HepG2 (cell line): Measurements from ENCODE around the gene LINC00237. TPM values are rescaled to one million over a fixed set of nuclear protein-coding genes. Genes with fewer than 3 reads are reported as not detected.

ENCODE experiments used
- ATRX ChIP-seq: sonication (generic); formaldehyde crosslinking; IDR thresholded peaks from 2 replicates; pipeline ENCODE4 v1.4.0; 2020; ENCODE audit warnings: missing genetic modification reagents, borderline replicate concordance
- EEA1 ChIP-seq: sonication (generic); formaldehyde crosslinking; IDR thresholded peaks from 2 replicates; pipeline ENCODE4 v1.5.1; 2020; ENCODE audit warnings: mild to moderate bottlenecking, missing genetic modification reagents, borderline replicate concordance
- ERF ChIP-seq: IDR thresholded peaks from 2 replicates; pipeline ENCODE4 v1.6.1; 2018; ENCODE audit warnings: missing biosample characterization, missing genetic modification reagents
- GATAD1 ChIP-seq: IDR thresholded peaks from 2 replicates; pipeline ENCODE4 v1.6.1; 2016; ENCODE audit warnings: missing genetic modification reagents, missing compliant biosample characterization
- KMT2B ChIP-seq: IDR thresholded peaks from 2 replicates; pipeline ENCODE4 v1.6.1; 2016; ENCODE audit warnings: missing genetic modification reagents, missing compliant biosample characterization
- ZC3H4 ChIP-seq: sonication (generic); formaldehyde crosslinking; IDR thresholded peaks from 2 replicates; pipeline ENCODE4 v1.4.0; 2020; ENCODE audit warnings: missing genetic modification reagents, borderline replicate concordance
- ZNF317 ChIP-seq: sonication (generic); formaldehyde crosslinking; IDR thresholded peaks from 2 replicates; pipeline ENCODE4 v1.5.0; 2020; ENCODE audit warnings: mild to moderate bottlenecking, missing genetic modification reagents
- ZNF562 ChIP-seq: sonication (generic); formaldehyde crosslinking; IDR thresholded peaks from 2 replicates; pipeline ENCODE4 v1.8.0; 2022; ENCODE audit warnings: missing genetic modification reagents, borderline replicate concordance
- ZNF792 ChIP-seq: IDR thresholded peaks from 2 replicates; pipeline ENCODE4 v1.6.1; 2016
- polyA plus RNA-seq, 8 experiments: library from polyadenylated mRNA; depleted of rRNA in 3 of 8; stranded (reverse) in 7 of 8; unstranded in 1 of 8; fragments of >200 nt; fragmentation: Illumina TruSeq in 4 of 8; extraction: Trizol in 4 of 8; gene quantifications; 2 replicates each; pipeline versions ENCODE4 v1.2.1 to v1.2.3, GENCODE V29; 2011 to 2016; ENCODE audit warnings: low read depth in 4 of 8, missing spikeins in 1 of 8, mixed read lengths in 1 of 8; ENCODE audit not compliant: insufficient read depth in 1 of 8
- total RNA-seq, 5 experiments: library from RNA; depleted of rRNA; stranded (reverse); fragments of >200 nt; fragmentation: Illumina TruSeq; extraction: Trizol; gene quantifications; 2 replicates each; pipeline ENCODE4 v1.2.3, GENCODE V29; 2016; ENCODE audit warnings: low read depth in 1 of 5
- TF ChIP-seq, protein P1 (sequence below): sonication (generic); formaldehyde crosslinking; IDR thresholded peaks from one replicate; pipeline ENCODE4 v1.5.1; 2020; ENCODE audit warnings: mild to moderate bottlenecking, missing genetic modification reagents; ENCODE audit errors: not compliant biosample characterization
- TF ChIP-seq, protein P2 (sequence below): sonication (generic); formaldehyde crosslinking; IDR thresholded peaks from 2 replicates; pipeline ENCODE4 v1.5.0; 2020; ENCODE audit warnings: missing genetic modification reagents

Gene LINC00237
- total and polyA plus RNA-seq, 2 of the 13 experiments (the other 11 are each of a cell fraction or from before 2014, with no cell fraction given): not detected

DNA sequence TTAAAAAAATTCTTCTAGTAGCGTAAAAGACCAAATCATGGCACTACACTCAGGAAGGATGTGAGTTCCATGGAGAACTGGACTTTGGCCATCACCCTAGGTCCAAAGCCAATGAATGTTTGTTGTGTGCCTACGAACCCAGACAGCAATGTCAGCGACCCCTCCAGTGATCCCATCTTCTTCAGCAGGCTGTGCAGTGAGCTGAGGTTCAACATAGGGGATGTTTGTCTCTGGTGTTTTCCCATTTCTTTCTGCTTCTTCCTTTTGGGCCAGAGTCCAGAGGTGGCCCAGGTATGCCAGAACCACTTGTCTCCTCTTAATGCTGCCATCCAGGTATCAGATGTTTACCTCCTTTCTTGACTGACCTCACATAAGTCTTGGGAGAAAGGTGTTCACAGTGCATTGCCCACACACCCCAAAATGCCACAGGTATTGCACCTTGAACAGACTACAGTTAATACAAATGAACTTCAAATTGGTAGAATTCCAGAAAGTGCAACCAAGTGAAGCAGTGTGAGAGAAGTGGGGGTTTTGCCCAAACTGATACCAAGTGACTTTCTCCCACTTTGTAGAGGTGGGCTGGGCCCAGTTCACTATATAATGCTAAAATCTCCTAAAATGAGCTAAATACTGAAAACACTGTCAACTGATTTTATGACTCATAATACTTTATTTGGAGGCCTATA lies 33.9 kb upstream of the LINC00237 start (continued):
- TF ChIP-seq, protein P1, sequence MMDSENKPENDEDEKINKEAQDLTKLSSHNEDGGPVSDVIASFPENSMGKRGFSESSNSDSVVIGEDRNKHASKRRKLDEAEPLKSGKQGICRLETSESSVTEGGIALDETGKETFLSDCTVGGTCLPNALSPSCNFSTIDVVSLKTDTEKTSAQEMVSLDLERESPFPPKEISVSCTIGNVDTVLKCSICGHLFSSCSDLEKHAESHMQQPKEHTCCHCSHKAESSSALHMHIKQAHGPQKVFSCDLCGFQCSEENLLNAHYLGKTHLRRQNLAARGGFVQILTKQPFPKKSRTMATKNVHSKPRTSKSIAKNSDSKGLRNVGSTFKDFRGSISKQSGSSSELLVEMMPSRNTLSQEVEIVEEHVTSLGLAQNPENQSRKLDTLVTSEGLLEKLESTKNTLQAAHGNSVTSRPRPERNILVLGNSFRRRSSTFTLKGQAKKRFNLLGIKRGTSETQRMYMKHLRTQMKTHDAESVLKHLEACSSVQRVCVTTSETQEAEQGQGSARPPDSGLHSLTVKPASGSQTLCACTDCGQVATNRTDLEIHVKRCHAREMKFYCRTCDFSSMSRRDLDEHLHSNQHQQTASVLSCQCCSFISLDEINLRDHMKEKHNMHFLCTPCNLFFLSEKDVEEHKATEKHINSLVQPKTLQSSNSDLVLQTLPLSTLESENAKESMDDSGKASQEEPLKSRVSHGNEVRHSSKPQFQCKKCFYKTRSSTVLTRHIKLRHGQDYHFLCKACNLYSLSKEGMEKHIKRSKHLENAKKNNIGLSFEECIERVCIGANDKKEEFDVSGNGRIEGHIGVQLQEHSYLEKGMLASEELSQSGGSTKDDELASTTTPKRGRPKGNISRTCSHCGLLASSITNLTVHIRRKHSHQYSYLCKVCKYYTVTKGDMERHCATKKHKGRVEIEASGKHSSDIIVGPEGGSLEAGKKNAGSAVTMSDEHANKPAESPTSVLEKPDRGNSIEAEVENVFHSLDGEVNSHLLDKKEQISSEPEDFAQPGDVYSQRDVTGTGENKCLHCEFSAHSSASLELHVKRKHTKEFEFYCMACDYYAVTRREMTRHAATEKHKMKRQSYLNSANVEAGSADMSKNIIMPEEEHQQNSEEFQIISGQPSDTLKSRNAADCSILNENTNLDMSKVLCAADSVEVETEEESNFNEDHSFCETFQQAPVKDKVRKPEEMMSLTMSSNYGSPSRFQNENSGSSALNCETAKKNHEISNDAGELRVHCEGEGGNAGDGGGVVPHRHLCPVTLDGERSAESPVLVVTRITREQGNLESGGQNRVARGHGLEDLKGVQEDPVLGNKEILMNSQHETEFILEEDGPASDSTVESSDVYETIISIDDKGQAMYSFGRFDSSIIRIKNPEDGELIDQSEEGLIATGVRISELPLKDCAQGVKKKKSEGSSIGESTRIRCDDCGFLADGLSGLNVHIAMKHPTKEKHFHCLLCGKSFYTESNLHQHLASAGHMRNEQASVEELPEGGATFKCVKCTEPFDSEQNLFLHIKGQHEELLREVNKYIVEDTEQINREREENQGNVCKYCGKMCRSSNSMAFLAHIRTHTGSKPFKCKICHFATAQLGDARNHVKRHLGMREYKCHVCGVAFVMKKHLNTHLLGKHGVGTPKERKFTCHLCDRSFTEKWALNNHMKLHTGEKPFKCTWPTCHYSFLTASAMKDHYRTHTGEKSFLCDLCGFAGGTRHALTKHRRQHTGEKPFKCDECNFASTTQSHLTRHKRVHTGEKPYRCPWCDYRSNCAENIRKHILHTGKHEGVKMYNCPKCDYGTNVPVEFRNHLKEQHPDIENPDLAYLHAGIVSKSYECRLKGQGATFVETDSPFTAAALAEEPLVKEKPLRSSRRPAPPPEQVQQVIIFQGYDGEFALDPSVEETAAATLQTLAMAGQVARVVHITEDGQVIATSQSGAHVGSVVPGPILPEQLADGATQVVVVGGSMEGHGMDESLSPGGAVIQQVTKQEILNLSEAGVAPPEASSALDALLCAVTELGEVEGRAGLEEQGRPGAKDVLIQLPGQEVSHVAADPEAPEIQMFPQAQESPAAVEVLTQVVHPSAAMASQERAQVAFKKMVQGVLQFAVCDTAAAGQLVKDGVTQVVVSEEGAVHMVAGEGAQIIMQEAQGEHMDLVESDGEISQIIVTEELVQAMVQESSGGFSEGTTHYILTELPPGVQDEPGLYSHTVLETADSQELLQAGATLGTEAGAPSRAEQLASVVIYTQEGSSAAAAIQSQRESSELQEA (CRISPR knock-in tag): no peak
- TF ChIP-seq KMT2B (CRISPR knock-in tag) (no peak), ATRX (CRISPR knock-in tag) (no peak), ZNF562 (CRISPR knock-in tag) (no peak), ZNF317 (CRISPR knock-in tag) (no peak), ZC3H4 (no peak), EEA1 (CRISPR knock-in tag) (no peak), ZNF792 (CRISPR knock-in tag) (no peak), GATAD1 (CRISPR knock-in tag) (no peak; the same call in 1 of the 2 replicates), ERF (peak; percentile 54; the same call in 1 of the 2 replicates)
- TF ChIP-seq, protein P2, sequence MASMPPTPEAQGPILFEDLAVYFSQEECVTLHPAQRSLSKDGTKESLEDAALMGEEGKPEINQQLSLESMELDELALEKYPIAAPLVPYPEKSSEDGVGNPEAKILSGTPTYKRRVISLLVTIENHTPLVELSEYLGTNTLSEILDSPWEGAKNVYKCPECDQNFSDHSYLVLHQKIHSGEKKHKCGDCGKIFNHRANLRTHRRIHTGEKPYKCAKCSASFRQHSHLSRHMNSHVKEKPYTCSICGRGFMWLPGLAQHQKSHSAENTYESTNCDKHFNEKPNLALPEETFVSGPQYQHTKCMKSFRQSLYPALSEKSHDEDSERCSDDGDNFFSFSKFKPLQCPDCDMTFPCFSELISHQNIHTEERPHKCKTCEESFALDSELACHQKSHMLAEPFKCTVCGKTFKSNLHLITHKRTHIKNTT (CRISPR knock-in tag): no peak
